HUES64 (cell line): Measurements from ENCODE around the gene TXNRD3.
A peak's percentile ranks its signal among the peaks of the same experiment; 100 is the strongest.

ENCODE experiments used
- H3K27ac ChIP-seq: 2 replicates; pipeline ENCODE4 v1.7.0; 2013; ENCODE audit warnings: low read depth, low read length, inconsistent platforms
- H3K27me3 ChIP-seq: 2 replicates; pipeline ENCODE4 v1.6.1; 2013; ENCODE audit warnings: mild to moderate bottlenecking, low read length; ENCODE audit not compliant: insufficient read depth
- H3K36me3 ChIP-seq: 2 replicates; pipeline ENCODE4 v1.6.1; 2013; ENCODE audit warnings: mild to moderate bottlenecking, low read length; ENCODE audit not compliant: insufficient read depth
- H3K4me1 ChIP-seq: 2 replicates; pipeline ENCODE4 v1.6.1; 2013; ENCODE audit warnings: mild to moderate bottlenecking, low read length, moderate library complexity; ENCODE audit not compliant: insufficient read depth
- H3K4me3 ChIP-seq: 2 replicates; pipeline ENCODE4 v1.5.1; 2013; ENCODE audit warnings: mild to moderate bottlenecking, low read length, moderate library complexity
- H3K9ac ChIP-seq: 2 replicates; pipeline ENCODE4 v1.6.1; 2013; ENCODE audit warnings: mild to moderate bottlenecking, low read depth, low read length
- H3K9me3 ChIP-seq: 2 replicates; pipeline ENCODE4 v1.6.1; 2013; ENCODE audit warnings: low read depth, low read length; ENCODE audit not compliant: insufficient read depth
- WGBS: fragments of 150-250, 120-280 bp; methylation state at CpG from one replicate; pipeline ENCODE4 v1.1.7; 2013; ENCODE audit warnings: missing lambda C conversion rate; 5-methylcytosine and 5-hydroxymethylcytosine counted together

Gene TXNRD3

GRCh38 chr3:126683069-126683468, 28.1 kb upstream of the TXNRD3 start:
- 94% methylated on average over 4 of the region's 5 CpGs for WGBS
- H3K4me3 ChIP-seq, result no peak overlapping the region

GRCh38 chr3:126682009-126682408, 27.1 kb upstream of the TXNRD3 start:
- Histone ChIP-seq H3K9me3 (no peaks in the 10 kb centered on the region), H3K4me1 (peaks cover 24% of the 10 kb centered on the region), H3K36me3 (no peaks in the 10 kb centered on the region), H3K27ac (no peak overlapping the region), H3K4me3 (no peak overlapping the region), H3K9ac (no peak overlapping the region), H3K27me3 (peaks cover 34% of the 10 kb centered on the region)
- 88% methylated on average over 2 of the region's 2 CpGs for WGBS

More at GRCh38 chr3:126683069-126683468, 28.1 kb upstream of the TXNRD3 start:
- H3K9me3 ChIP-seq, result no peaks in the 10 kb centered on the region
- no peak overlapping the region for H3K9ac ChIP-seq
- H3K27me3 ChIP-seq, result peaks cover 25% of the 10 kb centered on the region
- H3K27ac ChIP-seq, result no peak overlapping the region
- H3K4me1 ChIP-seq, result peaks cover 24% of the 10 kb centered on the region
- no peaks in the 10 kb centered on the region for H3K36me3 ChIP-seq

GRCh38 chr3:126680667-126681055, 25.7 kb upstream of the TXNRD3 start:
- Histone ChIP-seq H3K27me3 (peaks cover 40% of the 10 kb centered on the region), H3K9me3 (no peaks in the 10 kb centered on the region), H3K4me3 (no peak overlapping the region), H3K4me1 (peaks cover 24% of the 10 kb centered on the region), H3K36me3 (no peaks in the 10 kb centered on the region), H3K27ac (no peak overlapping the region), H3K9ac (no peak overlapping the region)
- WGBS, result 82% methylated on average over 4 of the region's 4 CpGs

GRCh38 chr3:126679831-126680666, 25.1 kb upstream of the TXNRD3 start:
- Histone ChIP-seq H3K36me3 (no peaks in the 10 kb centered on the region), H3K27me3 (peaks cover 40% of the 10 kb centered on the region), H3K4me3 (no peak overlapping the region), H3K27ac (no peak overlapping the region), H3K9me3 (no peaks in the 10 kb centered on the region), H3K4me1 (peaks cover 24% of the 10 kb centered on the region), H3K9ac (no peak overlapping the region)
- 84% methylated on average over 11 of the region's 11 CpGs for WGBS

GRCh38 chr3:126679318-126679751, 24.4 kb upstream of the TXNRD3 start:
- Histone ChIP-seq H3K9me3 (peaks cover 5% of the 10 kb centered on the region; the same call in 1 of the 2 replicates), H3K27me3 (peaks cover 40% of the 10 kb centered on the region), H3K4me1 (peaks cover 23% of the 10 kb centered on the region), H3K4me3 (peak overlapping the region; percentile 22; the same call in 1 of the 2 replicates), H3K36me3 (no peaks in the 10 kb centered on the region), H3K9ac (no peak overlapping the region), H3K27ac (no peak overlapping the region)
- 7% methylated on average over 20 of the region's 20 CpGs for WGBS

- Histone ChIP-seq H3K27ac (no peak overlapping the region), H3K4me1 (peaks cover 18% of the 10 kb centered on the region), H3K4me3 (peak overlapping the region; percentile 22; the same call in 1 of the 2 replicates), H3K36me3 (no peaks in the 10 kb centered on the region), H3K9me3 (peaks cover 9% of the 10 kb centered on the region), H3K9ac (no peak overlapping the region), H3K27me3 (peaks cover 40% of the 10 kb centered on the region)
- WGBS, result 63% methylated on average over 30 of the region's 30 CpGs
Measured at GRCh38 chr3:126678693-126679317, 23.9 kb upstream of the TXNRD3 start.

GRCh38 chr3:126677862-126678503, 23.1 kb upstream of the TXNRD3 start:
- H3K36me3 ChIP-seq, result no peaks in the 10 kb centered on the region
- H3K9ac ChIP-seq, result no peak overlapping the region
- H3K27me3 ChIP-seq, result peaks cover 40% of the 10 kb centered on the region
- H3K27ac ChIP-seq, result no peak overlapping the region
- 94% methylated on average over 13 of the region's 13 CpGs for WGBS
- H3K4me3 ChIP-seq, result no peak overlapping the region
- H3K9me3 ChIP-seq, result peaks cover 12% of the 10 kb centered on the region
- 0 out of 2 replicates have a peak, but pooled peaks cover 15% of the 10 kb centered on the region for H3K4me1 ChIP-seq

GRCh38 chr3:126676919-126677705, 22.2 kb upstream of the TXNRD3 start:
- no peaks in the 10 kb centered on the region for H3K36me3 ChIP-seq
- WGBS, result 93% methylated on average over 7 of the region's 7 CpGs

GRCh38 chr3:126672741-126673140, 17.8 kb upstream of the TXNRD3 start:
- H3K27me3 ChIP-seq, result peaks cover 11% of the 10 kb centered on the region; the same call in 1 of the 2 replicates
- no peaks in the 10 kb centered on the region for H3K4me1 ChIP-seq
- H3K9ac ChIP-seq, result no peak overlapping the region
- H3K4me3 ChIP-seq, result no peak overlapping the region
- H3K36me3 ChIP-seq, result no peaks in the 10 kb centered on the region
- no peak overlapping the region for H3K27ac ChIP-seq
- WGBS, result 94% methylated on average over 6 of the region's 6 CpGs
- peaks cover 12% of the 10 kb centered on the region for H3K9me3 ChIP-seq

More at GRCh38 chr3:126676919-126677705, 22.2 kb upstream of the TXNRD3 start:
- no peak overlapping the region for H3K9ac ChIP-seq
- H3K27me3 ChIP-seq, result peaks cover 40% of the 10 kb centered on the region
- 0 out of 2 replicates have a peak, but pooled peaks cover 15% of the 10 kb centered on the region for H3K4me1 ChIP-seq
- H3K27ac ChIP-seq, result no peak overlapping the region
- peaks cover 12% of the 10 kb centered on the region for H3K9me3 ChIP-seq
- no peak overlapping the region for H3K4me3 ChIP-seq

GRCh38 chr3:126672340-126672739, 17.4 kb upstream of the TXNRD3 start:
- Histone ChIP-seq H3K27ac (no peak overlapping the region), H3K4me3 (no peak overlapping the region), H3K9me3 (peaks cover 12% of the 10 kb centered on the region), H3K9ac (no peak overlapping the region), H3K27me3 (0 out of 2 replicates have a peak, but pooled peaks cover 9% of the 10 kb centered on the region), H3K36me3 (no peaks in the 10 kb centered on the region), H3K4me1 (no peaks in the 10 kb centered on the region)
- WGBS, result 97% methylated on average over 7 of the region's 7 CpGs
